Panc1 (cell line): ENCODE measurements around the gene FCSK. TPM values are rescaled to one million over a fixed set of nuclear protein-coding genes. Genes with fewer than 3 reads are reported as not detected.

Experiments used
- ATAC-seq: fragments of 200-7000 bp; cut with Tn5 transposase; 2 replicates; pipeline ENCODE4 v1.9.1; 2020; ENCODE audit warnings: mild to moderate bottlenecking, moderate library complexity
- BruUV-seq: library from RNA; stranded (reverse); fragments of 400-500 nt; replicated peaks from 2 replicates; lab custom pipeline; 2021; lab: Mats Ljungman, UMichigan
- CTCF ChIA-PET: fragments of 300-600 bp; sonication (Branson Sonifier 250); formaldehyde crosslinking; loops from one replicate; lab custom pipeline; 2022; ENCODE audit warnings: antibody characterized with exemption; lab: Charles Lee
- POLR2A ChIA-PET: fragments of 300-600 bp; sonication (Branson Sonifier 250); formaldehyde crosslinking; loops from one replicate; lab custom pipeline; 2022; ENCODE audit warnings: antibody characterized with exemption; lab: Charles Lee
- DNase-seq: peaks from one replicate; pipeline ENCODE4 v3.0.0-alpha.2; 2010; ENCODE audit warnings: low read depth, low spot score
- H3K27ac ChIP-seq: 2 replicates; pipeline ENCODE4 v1.5.1; 2011; ENCODE audit warnings: mild to moderate bottlenecking, low read length, inconsistent platforms
- H3K27me3 ChIP-seq: fragments of 200-500 bp; sonication (Bioruptor generic); 2 replicates; pipeline ENCODE4 v1.6.0; 2014; ENCODE audit warnings: low read length, inconsistent platforms; ENCODE audit not compliant: control insufficient read depth, insufficient read depth
- H3K36me3 ChIP-seq: fragments of 200-500 bp; sonication (Bioruptor generic); 2 replicates; pipeline ENCODE4 v1.5.1; 2014; ENCODE audit warnings: inconsistent platforms, mild to moderate bottlenecking, low read length, moderate library complexity; ENCODE audit not compliant: control insufficient read depth, insufficient read depth
- H3K4me1 ChIP-seq: 2 replicates; pipeline ENCODE4 v1.5.1; 2011; ENCODE audit warnings: inconsistent platforms, mild to moderate bottlenecking, low read length, moderate library complexity; ENCODE audit not compliant: control insufficient read depth, insufficient read depth
- H3K4me3 ChIP-seq, 2 experiments: 2 replicates each; pipeline ENCODE4 v1.5.1; 2011 to 2012; ENCODE audit warnings: low read depth in 2 of 2, low read length in 2 of 2, mild to moderate bottlenecking in 2 of 2, inconsistent platforms in 1 of 2, moderate library complexity in 1 of 2
- H3K9me3 ChIP-seq: fragments of 200-500 bp; sonication (Bioruptor generic); 2 replicates; pipeline ENCODE4 v1.5.1; 2014; ENCODE audit warnings: low read depth, mild to moderate bottlenecking, inconsistent platforms, low read length, moderate library complexity; ENCODE audit not compliant: control insufficient read depth, insufficient read depth
- CTCF ChIP-seq: fragments of 450-650 bp; IDR thresholded peaks from 2 replicates; pipeline ENCODE4 v1.5.1; 2017; ENCODE audit warnings: mild to moderate bottlenecking
- POLR2AphosphoS5 ChIP-seq: IDR thresholded peaks from 2 replicates; pipeline ENCODE4 v1.6.1; 2012; ENCODE audit warnings: mild to moderate bottlenecking, low read depth, low read length, moderate library complexity
- SIN3A ChIP-seq: IDR thresholded peaks from 2 replicates; pipeline ENCODE4 v1.6.1; 2012; ENCODE audit warnings: low read depth, mild to moderate bottlenecking, low read length, moderate library complexity, borderline replicate concordance; ENCODE audit not compliant: insufficient read depth
- TCF7L2 ChIP-seq: IDR thresholded peaks from 2 replicates; pipeline ENCODE4 v1.6.1; 2011; ENCODE audit warnings: mild to moderate bottlenecking, low read depth, low read length, inconsistent platforms
- in situ Hi-C: cut with HindIII; loops from 2 replicates; pipeline ENCODE4 v1.10.0; 2016; ENCODE audit warnings: low sequenced_read_pairs, low pct_unique_long_range_greater_than_20kb
- intact Hi-C: fragments of 100-400 bp; cut with micrococcal nuclease; formaldehyde crosslinking; loops from one replicate; pipeline ENCODE4 v1.10.0; 2022; ENCODE audit not compliant: unreplicated experiment
- total RNA-seq: library from RNA; stranded (reverse); gene quantifications from one replicate; pipeline ENCODE4 v1.2.1, GENCODE V29; 2021; ENCODE audit not compliant: unreplicated experiment
- TF ChIP-seq, protein P1 (sequence below), 2 experiments: IDR thresholded peaks; 2 replicates each; pipeline ENCODE4 v1.6.1; 2011 to 2012; ENCODE audit warnings: low read depth in 2 of 2, control low read depth in 1 of 2, low read length in 1 of 2, mild to moderate bottlenecking in 1 of 2, moderate library complexity in 1 of 2; ENCODE audit not compliant: insufficient read depth in 1 of 2

Gene FCSK
- total RNA-seq, 1 experiment from 2014 or later = 16.9 TPM

- no TSS peak for BruUV-seq
- Histone ChIP-seq H3K4me1 (no peaks in the 10 kb centered on the region), H3K36me3 (peaks cover 15% of the 10 kb centered on the region; the same call in 1 of the 2 replicates), H3K9me3 (no peaks in the 10 kb centered on the region), H3K27me3 (no peaks in the 10 kb centered on the region), H3K27ac (no peak overlapping the region), H3K4me3 (no peak overlapping the region)
- no peak for ATAC-seq
- no peak for DNase-seq
- in situ Hi-C loops = no loop called here
- TF ChIP-seq TCF7L2 = no peak
- TF ChIP-seq, protein P1, sequence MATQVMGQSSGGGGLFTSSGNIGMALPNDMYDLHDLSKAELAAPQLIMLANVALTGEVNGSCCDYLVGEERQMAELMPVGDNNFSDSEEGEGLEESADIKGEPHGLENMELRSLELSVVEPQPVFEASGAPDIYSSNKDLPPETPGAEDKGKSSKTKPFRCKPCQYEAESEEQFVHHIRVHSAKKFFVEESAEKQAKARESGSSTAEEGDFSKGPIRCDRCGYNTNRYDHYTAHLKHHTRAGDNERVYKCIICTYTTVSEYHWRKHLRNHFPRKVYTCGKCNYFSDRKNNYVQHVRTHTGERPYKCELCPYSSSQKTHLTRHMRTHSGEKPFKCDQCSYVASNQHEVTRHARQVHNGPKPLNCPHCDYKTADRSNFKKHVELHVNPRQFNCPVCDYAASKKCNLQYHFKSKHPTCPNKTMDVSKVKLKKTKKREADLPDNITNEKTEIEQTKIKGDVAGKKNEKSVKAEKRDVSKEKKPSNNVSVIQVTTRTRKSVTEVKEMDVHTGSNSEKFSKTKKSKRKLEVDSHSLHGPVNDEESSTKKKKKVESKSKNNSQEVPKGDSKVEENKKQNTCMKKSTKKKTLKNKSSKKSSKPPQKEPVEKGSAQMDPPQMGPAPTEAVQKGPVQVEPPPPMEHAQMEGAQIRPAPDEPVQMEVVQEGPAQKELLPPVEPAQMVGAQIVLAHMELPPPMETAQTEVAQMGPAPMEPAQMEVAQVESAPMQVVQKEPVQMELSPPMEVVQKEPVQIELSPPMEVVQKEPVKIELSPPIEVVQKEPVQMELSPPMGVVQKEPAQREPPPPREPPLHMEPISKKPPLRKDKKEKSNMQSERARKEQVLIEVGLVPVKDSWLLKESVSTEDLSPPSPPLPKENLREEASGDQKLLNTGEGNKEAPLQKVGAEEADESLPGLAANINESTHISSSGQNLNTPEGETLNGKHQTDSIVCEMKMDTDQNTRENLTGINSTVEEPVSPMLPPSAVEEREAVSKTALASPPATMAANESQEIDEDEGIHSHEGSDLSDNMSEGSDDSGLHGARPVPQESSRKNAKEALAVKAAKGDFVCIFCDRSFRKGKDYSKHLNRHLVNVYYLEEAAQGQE (IDR thresholded peaks at IDR 0.05; ENCODE audit: insufficient read depth in 1 of 2, low read depth in 2 of 2, low read length in 1 of 2) = no peak
- TF ChIP-seq POLR2AphosphoS5 = no peak
- no peak for TF ChIP-seq CTCF
- POLR2A ChIA-PET = no interaction called here
- intact Hi-C loops = no loop called here
- CTCF ChIA-PET = no interaction called here
Measured at GRCh38 chr16:70511833-70512232, 57.4 kb downstream of the FCSK start.

DNA sequence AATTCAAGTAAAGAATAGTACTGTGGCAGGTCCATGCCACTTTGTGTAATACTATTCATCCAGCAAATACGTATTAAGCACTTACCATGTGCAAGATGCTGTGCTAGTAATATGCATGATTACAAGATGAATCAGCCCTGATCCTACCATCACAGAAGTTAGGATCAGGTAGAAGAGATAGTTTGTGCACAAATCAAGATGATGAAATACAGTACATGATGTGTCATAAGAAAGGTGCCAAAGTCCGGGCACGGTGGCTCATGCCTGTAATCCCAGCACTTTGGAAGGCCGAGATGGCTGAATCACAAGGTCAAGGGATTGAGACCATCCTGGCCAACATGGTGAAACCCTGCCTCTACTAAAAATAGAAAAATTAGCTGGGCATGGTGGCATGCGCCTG, 58.1 kb downstream of the FCSK start:
- in situ Hi-C loops (no loop called here), intact Hi-C loops (no loop called here)
- CTCF ChIA-PET = no interaction called here
- H3K36me3 ChIP-seq = peaks cover 15% of the 10 kb centered on the region; the same call in 1 of the 2 replicates
- BruUV-seq = no TSS peak
- H3K27me3 ChIP-seq = no peaks in the 10 kb centered on the region
- no peak for DNase-seq
- TF ChIP-seq TCF7L2 (no peak), CTCF (no peak), POLR2AphosphoS5 (no peak), SIN3A (no peak)
- TF ChIP-seq, protein P1 (IDR thresholded peaks at IDR 0.05; ENCODE audit: insufficient read depth in 1 of 2, low read depth in 2 of 2, low read length in 1 of 2) = no peak
- H3K4me3 ChIP-seq = no peak overlapping the region
- no peak overlapping the region for H3K27ac ChIP-seq
- no peaks in the 10 kb centered on the region for H3K9me3 ChIP-seq
- ATAC-seq = no peak
- POLR2A ChIA-PET = no interaction called here
- H3K4me1 ChIP-seq = no peaks in the 10 kb centered on the region
